ENCODE measurements around the gene SP3. TPM values are rescaled to one million over a fixed set of nuclear protein-coding genes. Genes with fewer than 3 reads are reported as not detected.

Gene SP3
- total RNA-seq, 1 donor from 2014 or later = 94.5 TPM

DNA sequence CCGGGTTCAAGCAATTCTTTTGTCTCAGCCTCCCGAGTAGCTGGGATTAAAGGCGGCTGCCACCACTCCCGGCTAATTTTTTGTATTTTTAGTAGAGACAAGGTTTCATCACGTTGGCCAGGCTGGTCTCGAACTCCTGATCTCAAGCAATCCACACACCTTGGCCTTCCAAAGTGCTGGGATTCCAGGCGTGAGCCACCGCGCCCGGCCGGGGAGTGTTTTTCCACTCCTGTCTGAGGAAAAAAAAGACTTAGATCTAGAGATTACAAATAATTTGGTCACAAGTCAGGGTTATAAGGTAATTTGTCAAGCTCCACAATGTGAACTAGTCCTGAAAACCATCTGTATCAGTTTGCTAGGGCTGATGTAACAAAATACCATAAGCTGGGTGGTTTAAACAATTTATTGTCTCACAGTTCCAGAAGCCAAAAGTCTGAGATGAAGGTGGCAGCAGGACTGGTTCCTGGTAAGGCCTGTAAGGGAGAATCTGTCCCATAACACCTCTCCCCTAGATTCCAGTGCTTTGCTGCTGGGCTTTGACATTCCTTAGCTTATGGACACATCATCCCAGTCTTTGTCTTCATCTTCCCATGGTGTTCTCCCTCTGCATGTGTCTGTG is 40.7 kb upstream of the SP3 start:
- Mint-ChIP-seq H3K27me3 (no peaks in the 10 kb centered on the region), H3K4me3 (no peak overlapping the region), H3K4me1 (ENCODE audit: unreplicated experiment) (peaks cover 15% of the 10 kb centered on the region), H3K36me3 (no peaks in the 10 kb centered on the region), H3K9me3 (no peaks in the 10 kb centered on the region), H3K27ac (no peak overlapping the region)
- TF ChIP-seq, protein P1, sequence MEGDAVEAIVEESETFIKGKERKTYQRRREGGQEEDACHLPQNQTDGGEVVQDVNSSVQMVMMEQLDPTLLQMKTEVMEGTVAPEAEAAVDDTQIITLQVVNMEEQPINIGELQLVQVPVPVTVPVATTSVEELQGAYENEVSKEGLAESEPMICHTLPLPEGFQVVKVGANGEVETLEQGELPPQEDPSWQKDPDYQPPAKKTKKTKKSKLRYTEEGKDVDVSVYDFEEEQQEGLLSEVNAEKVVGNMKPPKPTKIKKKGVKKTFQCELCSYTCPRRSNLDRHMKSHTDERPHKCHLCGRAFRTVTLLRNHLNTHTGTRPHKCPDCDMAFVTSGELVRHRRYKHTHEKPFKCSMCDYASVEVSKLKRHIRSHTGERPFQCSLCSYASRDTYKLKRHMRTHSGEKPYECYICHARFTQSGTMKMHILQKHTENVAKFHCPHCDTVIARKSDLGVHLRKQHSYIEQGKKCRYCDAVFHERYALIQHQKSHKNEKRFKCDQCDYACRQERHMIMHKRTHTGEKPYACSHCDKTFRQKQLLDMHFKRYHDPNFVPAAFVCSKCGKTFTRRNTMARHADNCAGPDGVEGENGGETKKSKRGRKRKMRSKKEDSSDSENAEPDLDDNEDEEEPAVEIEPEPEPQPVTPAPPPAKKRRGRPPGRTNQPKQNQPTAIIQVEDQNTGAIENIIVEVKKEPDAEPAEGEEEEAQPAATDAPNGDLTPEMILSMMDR (conservative IDR thresholded peaks at IDR 0.05) = no peak
- DNase-seq (ENCODE audit: extremely low spot score, unreplicated experiment) = no peak

DNA sequence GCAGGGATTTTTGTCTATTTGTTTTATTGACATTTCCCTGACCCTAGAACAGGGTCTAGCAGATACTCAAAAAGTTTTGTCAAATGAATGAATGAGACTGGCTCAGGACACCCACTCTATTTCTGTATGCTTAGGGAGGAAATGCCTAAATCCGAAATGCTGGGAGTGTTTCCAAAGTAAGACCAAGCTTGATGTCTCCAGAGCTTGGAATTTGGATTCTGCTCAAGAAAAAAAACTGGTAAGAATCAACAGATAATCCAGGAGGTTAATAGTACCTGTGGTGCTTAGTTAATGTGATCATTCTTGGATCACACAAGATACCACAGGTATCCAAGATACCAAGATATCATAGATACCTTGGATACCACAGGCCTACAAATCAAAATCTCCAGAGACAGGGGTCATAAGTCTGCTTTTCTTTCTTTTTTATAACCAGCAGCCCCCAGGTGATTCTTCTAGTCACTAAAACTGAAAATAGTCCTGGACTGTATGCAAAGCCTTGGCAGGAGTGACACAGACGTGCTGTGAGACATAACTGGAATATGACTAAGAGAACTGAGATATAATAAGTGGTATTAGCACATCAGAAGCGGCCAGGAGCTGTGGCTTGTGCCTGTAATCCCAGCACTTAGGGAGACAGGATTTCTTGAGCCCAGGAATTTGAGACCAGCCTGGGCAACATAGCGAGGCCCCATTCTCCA is 39.9 kb upstream of the SP3 start:
- Mint-ChIP-seq H3K27me3 (no peaks in the 10 kb centered on the region), H3K27ac (no peak overlapping the region), H3K4me3 (no peak overlapping the region), H3K9me3 (no peaks in the 10 kb centered on the region), H3K4me1 (ENCODE audit: unreplicated experiment) (peaks cover 10% of the 10 kb centered on the region), H3K36me3 (no peaks in the 10 kb centered on the region)
- TF ChIP-seq, protein P1 (conservative IDR thresholded peaks at IDR 0.05) = no peak
- no peak for DNase-seq (ENCODE audit: extremely low spot score, unreplicated experiment)

DNA sequence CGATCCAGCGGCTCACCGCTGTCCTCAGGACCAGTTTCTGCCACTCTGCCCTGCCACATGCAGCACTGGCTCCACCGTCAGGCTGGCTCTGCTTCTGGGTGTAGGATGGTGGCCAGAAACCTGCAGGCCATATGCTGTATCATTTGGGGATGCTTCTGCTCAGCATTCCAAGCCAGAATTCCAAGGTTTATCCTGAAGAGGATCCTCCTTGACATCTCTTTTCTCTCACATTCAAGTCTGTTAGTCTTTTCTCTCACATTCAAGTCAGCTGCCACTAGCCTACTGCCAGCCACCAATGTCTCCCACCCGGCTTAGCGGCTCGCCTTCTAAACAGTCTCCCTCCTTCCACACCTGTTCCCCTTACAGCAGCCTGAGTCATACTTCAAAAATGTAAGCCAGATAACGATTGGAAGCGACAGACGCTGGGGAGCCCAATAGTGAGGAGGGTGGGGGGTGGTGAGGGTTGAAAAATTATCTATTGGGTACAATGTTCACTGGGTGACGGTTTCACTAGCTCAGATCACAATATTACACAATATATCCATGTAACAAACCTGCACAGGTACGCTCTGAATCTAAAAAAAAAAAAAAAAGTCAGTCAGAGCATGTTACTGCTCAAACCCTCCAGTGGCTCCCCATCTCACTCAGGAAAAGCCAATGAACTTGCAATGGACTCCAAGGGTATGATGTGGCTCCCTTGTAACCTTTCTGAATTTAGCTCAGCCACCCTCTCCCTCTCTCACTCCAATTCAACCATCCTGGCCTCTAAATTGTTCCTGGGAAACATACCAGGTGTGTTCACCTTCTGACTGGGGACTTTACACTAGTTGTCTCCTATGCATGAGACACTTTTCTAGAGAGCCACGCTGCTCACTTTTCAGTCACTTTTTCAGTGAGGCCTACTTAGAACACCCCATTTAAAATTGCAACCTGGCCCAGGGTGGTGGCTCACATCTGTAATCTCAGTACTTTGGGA is 38.8 kb upstream of the SP3 start:
- peak overlapping the region; percentile 53 for H3K27ac Mint-ChIP-seq
- no peaks in the 10 kb centered on the region for H3K9me3 Mint-ChIP-seq
- no peaks in the 10 kb centered on the region for H3K27me3 Mint-ChIP-seq
- H3K4me3 Mint-ChIP-seq = no peak overlapping the region
- H3K36me3 Mint-ChIP-seq = no peaks in the 10 kb centered on the region
- no peak for DNase-seq (ENCODE audit: extremely low spot score, unreplicated experiment)
- H3K4me1 Mint-ChIP-seq (ENCODE audit: unreplicated experiment) = peaks cover 5% of the 10 kb centered on the region
- TF ChIP-seq, protein P1 (conservative IDR thresholded peaks at IDR 0.05) = no peak

DNA sequence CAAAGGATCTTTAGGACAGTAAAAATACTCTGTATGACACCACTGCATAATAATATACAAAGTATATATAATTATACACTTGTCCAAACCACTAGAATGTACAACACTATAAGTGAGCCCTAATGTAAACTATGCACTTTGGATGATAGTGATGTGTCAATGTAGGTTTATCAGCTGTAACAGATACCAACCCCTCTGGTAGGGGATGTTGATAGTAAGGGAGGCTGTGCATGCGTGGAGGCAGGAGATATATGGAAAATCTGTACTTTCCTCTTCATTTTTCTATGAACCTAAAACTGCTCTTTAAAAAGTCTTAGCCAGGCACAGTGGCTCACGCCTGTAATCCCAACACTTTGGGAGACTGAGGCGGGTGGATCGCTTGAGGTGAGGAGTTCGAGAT is 37.5 kb upstream of the SP3 start:
- no peaks in the 10 kb centered on the region for H3K36me3 Mint-ChIP-seq

DNA sequence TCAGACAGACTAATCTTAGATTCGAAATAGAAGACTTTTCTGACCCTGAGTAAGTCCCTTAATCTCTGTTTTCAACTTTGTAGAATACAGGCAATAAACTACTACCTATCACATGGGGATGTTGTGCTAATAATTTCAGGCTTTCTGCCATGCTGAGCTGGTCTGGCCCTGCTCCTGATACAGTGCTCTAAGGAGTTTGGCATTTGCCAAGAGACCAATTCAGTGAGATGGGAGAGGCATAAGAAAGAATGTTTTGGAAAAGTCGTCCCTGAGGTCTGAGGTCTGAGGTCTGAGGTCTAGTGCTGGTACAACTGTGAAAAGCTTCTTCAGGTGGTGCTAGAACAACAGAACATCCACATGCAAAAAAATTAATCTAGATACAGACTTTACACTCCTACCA is 35.9 kb upstream of the SP3 start:
- no peak overlapping the region for H3K4me3 Mint-ChIP-seq
- no peak overlapping the region for H3K27ac Mint-ChIP-seq
- TF ChIP-seq, protein P1 (conservative IDR thresholded peaks at IDR 0.05) = no peak
- H3K4me1 Mint-ChIP-seq (ENCODE audit: unreplicated experiment) = peaks cover 15% of the 10 kb centered on the region
- H3K9me3 Mint-ChIP-seq = no peaks in the 10 kb centered on the region
- DNase-seq (ENCODE audit: extremely low spot score, unreplicated experiment) = no peak
- no peaks in the 10 kb centered on the region for H3K27me3 Mint-ChIP-seq
- H3K36me3 Mint-ChIP-seq = no peaks in the 10 kb centered on the region

More for the DNA sequence above, 37.5 kb upstream of the SP3 start:
- H3K9me3 Mint-ChIP-seq = no peaks in the 10 kb centered on the region
- no peak overlapping the region for H3K4me3 Mint-ChIP-seq
- DNase-seq (ENCODE audit: extremely low spot score, unreplicated experiment) = no peak
- TF ChIP-seq, protein P1 (conservative IDR thresholded peaks at IDR 0.05) = no peak
- no peak overlapping the region for H3K27ac Mint-ChIP-seq
- H3K27me3 Mint-ChIP-seq = no peaks in the 10 kb centered on the region
- peaks cover 10% of the 10 kb centered on the region for H3K4me1 Mint-ChIP-seq (ENCODE audit: unreplicated experiment)
